HG03378 (cell line): ENCODE measurements around the gene NFU1.
"Not testable (repeated sequence)": the region's sequence is repeated elsewhere in the genome, so short reads cannot be mapped to it uniquely, and the experiment has no call there.

ENCODE experiments used
- ATAC-seq: cut with Tn5 transposase; IDR thresholded peaks from one replicate; pipeline ENCODE4 v1.9.1; 2021; ENCODE audit warnings: mild to moderate bottlenecking, moderate library complexity; ENCODE audit not compliant: unreplicated experiment

The NFU1 gene

DNA sequence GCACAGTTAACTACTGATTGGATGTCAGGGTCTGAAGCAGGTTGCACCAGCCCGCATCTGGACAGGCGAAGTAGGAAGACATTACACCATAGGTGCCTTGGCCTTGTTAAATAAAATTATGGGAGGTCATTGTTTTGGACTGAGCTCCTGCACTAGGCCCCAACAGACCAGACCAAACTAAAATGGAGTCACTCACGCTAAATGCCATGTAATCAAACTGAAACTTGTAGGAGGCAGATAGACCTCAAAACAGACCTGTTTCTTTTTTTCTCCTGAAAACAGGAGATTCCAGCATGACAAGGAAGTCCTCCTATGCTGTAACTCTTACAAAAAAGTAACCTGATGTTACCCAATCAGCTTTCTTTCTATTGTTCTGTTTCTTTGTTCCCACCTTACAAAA lies 15.5 kb upstream of the NFU1 start:
- no peak for ATAC-seq

GRCh38 chr2:69450735-69451416 lies 13.6 kb upstream of the NFU1 start:
- ATAC-seq: no peak

GRCh38 chr2:69449906-69450305 lies 12.7 kb upstream of the NFU1 start:
- ATAC-seq: no peak

- not testable (repeated sequence) for ATAC-seq
Measured at GRCh38 chr2:69443673-69444072, 6.4 kb upstream of the NFU1 start.

DNA sequence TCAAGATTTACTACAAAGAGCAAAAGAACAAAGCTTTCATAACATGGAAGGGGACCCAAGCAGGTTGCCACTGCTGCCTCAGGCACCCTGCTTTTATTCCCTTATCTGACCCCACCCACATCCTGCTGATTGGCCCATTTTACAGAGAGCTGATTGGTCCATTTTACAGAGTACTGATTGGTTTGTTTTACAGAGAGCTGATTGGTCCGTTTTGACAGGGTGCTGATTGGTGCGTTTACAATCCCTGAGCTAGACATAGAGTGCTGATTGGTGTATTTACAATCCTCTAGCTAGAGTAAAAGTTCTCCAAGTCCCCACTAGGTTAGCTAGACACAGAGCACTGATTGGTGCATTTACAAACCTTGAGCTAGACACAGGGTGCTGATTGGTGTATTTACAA lies 2.3 kb upstream of the NFU1 start:
- not testable (repeated sequence) for ATAC-seq

DNA sequence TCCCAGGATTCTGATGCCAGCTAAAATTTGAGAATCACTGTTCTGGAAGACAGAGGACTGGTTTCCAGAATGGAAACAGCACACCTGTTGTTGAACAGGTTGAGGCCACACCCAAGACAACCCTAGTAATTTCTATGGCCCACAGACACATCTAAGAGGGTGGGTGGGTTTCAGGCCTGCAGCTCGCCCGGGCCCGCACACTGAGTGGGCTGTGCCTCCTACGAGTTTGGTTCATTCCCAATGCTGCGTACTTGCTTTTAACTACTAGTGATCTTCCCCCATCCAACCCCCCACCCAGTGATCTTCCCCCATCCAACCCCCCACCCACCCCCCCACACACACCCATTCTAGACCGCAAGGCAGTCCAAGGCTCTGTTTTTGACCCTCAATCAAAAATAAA lies 1.3 kb upstream of the NFU1 start:
- ATAC-seq: no peak

DNA sequence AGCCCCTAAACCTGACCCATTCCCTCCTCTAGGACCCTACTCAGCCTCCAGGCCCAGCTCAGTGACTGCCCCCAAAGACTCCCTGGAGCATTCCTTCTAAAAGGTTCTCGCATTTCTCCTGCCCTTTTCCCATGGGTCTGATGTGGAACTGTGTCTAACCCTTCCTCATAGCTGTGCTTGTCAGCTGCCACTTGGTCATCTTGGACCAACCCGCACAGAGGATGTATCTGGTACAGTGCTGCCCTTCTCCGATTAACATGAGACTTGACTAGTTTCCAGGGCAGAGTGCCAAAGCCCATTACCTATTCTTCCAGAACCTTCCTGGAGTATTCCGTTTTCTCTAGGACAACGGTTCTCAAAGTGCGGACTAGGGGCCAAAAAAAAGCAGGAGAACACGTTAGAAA lies 518 bp upstream of the NFU1 start:
- no peak for ATAC-seq

DNA sequence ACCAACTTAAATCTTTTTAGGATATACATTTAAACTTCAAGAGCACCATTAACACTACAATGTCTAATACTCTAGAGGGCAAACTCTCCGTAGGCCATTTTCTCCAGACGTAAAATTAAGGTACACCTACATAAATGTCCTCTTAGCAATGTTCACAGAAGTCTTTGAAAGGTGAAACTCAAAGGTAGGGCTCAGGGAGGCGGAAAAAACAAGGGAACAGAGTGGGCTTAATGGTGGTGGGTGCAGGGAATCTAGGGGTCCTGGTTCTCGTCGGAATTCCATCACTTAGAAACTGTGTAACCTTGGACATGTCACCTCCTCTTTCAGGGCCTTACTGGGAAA lies 668 bp downstream of the NFU1 start:
- ATAC-seq: no peak

- ATAC-seq: no peak
Measured at GRCh38 chr2:69434753-69435152, 2.5 kb downstream of the NFU1 start.

GRCh38 chr2:69429491-69430183 lies 7.6 kb downstream of the NFU1 start:
- no peak for ATAC-seq

DNA sequence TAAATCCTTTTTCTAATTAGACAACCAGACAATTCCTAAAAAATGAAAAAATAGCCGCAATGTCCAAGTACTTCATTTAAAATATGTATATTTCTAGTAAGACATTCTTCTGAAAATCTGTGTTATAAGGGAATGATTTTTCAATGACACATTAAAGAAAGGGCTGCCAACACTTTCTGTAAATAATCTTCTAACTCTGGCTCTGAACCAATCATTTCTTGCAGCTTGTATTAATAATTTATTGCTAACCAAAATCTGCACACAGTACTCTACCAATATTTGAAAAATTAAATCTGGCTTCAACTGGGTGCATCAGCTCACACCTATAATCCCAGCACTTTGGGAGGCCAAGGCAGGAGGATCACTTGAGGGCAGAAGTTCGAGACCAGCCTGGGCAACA lies 8.3 kb downstream of the NFU1 start:
- ATAC-seq: no peak

- no peak for ATAC-seq
Measured at GRCh38 chr2:69424419-69424818, 12.8 kb downstream of the NFU1 start.

DNA sequence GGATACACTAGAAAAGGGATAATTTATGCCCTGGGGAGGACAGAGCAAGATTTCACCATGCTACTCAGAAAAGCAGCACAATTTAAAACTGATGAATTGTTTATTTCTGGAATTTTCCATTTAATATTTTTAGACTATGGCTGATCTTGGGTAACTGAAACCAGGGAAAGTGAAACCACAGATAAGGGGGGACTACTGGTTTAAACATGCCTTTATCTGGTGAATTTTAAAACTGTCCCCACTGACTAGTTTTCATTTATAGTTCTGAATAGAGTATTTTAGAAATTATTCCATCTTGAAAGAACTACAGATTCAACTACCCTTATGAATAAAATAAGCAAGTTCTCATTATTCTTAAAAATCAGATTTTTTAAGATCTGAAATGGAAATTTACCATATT lies 15.0 kb downstream of the NFU1 start:
- no peak for ATAC-seq

DNA sequence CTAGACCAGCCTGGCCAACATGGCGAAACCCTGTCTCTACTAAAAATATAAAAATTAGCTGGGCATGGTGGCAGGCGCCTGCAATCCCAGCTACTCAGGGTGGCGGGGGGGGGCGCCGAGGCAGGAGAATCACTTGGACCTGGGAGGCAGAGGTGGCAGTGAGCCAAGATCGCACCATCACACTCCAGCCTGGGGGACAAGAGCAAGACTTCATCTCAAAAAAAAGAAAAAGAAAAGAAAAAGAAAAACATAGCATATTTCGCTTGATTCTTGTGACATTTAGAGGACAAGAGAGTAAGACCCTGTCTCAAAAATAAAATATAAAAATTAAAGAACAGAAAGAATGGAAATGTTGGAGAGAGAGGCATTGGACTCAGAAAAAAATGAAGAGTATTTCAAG lies 18.1 kb downstream of the NFU1 start:
- ATAC-seq: not testable (repeated sequence)

GRCh38 chr2:69416147-69416546 lies 21.1 kb downstream of the NFU1 start:
- no peak for ATAC-seq

GRCh38 chr2:69411120-69411519 lies 26.1 kb downstream of the NFU1 start:
- no peak for ATAC-seq

DNA sequence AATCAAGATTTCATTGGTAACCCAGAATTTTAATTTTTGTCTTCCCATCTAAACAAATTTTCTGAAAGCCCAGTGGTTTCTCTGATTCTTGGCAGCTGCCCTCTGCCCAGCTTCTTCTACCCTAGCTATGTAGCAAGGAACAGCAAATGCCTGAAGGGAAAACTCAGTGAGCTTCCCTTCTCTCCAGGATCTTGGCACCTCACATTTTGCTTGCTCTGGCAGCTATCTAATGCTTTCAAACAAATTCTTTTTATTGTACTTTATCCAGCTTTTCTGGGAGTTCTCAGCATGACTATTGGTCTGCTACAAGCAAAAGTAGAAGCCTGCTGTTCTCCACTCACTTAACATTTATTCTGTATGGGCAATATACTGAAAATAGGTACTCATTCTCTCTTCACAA lies 31.9 kb downstream of the NFU1 start:
- no peak for ATAC-seq

DNA sequence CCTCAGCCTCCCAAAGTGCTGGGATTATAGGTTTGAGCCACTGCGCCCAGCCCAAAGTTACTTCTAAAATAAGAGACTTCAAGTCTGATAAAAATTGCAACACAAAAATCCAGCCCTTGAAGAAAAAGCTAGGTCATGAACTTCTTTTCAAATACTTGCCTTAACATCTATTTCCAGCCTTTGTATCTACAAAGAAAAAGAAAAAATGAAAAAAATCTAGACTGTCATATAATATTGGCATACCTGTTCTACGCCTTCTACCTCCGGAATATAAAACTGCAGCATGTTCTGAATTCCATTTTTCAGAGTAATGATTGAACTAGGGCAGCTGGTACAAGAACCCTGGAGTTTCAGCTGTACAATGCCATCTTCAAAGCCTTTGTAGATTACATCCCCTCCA lies 37.1 kb downstream of the NFU1 start:
- no peak for ATAC-seq

DNA sequence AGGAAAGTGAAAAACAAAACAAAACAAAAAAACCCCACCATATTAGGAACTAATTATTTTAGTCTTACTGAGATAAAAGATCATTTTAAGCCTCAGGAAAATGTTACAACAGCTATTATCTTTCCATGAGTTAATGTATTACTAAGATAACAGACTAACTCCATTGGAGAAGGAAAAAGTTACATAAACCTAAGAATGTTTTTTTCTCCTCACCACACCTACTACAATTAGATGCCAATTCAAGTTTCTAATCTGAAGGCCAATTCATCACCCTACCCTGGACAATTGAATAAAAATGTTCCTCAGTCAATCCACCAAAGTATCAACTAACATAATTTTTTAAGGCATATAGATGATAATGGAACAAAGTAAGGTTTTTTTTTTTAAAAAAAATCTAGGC lies 40.0 kb downstream of the NFU1 start:
- ATAC-seq: no peak

GRCh38 chr2:69395866-69396265 lies 41.4 kb downstream of the NFU1 start:
- no peak for ATAC-seq

- no peak for ATAC-seq
Measured at GRCh38 chr2:69393963-69394362, 43.3 kb downstream of the NFU1 start.

- no peak for ATAC-seq
Measured at GRCh38 chr2:69390471-69390870, 46.8 kb downstream of the NFU1 start.

DNA sequence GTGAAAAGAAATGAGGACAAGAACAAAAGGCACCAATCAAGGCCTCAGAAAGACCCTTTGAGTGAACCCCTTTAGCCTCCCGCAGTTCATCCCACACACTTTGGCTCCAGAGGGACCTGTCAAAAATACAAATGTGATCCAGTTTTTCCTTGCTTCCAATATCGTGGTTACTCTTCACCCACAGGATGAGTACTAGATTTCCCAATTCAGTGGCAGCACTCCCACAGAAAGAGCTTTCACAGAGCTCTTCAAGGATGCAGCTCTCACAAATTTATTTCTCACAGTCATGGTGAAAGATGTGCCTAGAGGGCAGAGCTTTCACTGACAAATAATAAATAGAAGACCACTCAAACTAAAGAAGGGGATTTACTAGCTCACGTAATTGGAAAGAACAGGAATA lies 47.2 kb downstream of the NFU1 start:
- ATAC-seq: no peak
